ENCODE measurements around the gene NUP210L. TPM values are rescaled to one million over a fixed set of nuclear protein-coding genes. Genes with fewer than 3 reads are reported as not detected.
A peak's percentile ranks its signal among the peaks of the same experiment; 100 is the strongest.

NUP210L gene
- total and polyA plus RNA-seq, 9 of the 15 experiments (the other 6 are each of a cell fraction or from before 2014, with no cell fraction given): 0.01 to 0.04 TPM; not detected in 7

DNA sequence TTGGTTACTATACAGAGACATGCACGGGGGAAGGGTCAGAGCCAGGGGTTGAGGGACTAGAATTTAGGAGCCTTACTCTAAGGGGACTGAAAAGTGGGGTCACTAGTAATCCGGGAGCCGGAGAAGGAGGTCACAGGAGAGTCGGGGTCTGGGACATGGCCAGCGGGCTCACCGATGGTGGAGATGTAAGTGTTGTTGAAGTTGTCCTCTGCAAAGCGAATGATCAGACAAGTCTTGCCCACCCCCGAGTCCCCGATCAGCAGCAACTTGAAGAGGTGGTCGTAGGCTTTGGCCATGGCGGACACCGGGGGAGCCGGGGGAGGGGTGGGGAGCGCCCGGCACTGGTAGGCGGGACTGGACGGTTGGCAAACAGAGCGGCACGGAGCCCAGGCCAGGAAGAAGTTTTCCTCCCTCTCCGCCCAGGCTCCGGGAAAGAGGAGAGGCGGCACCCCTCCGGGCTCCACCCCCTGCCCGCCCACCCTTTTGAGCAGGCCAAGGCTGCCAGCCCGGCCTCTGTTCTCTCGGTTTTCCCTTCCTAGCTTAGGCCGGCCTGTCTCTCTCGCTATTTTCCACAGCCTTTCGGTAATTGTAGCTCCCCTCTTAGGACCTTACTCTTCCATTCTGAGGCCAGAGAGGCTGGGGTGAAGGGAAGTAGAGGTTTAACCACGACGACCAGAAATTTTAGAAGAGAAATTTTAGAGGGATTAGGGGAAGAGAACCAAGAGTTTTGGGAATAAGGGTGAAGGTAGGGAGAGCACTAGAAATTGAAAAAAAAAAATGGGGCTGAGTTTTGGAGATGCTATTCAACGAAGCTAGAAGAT is 168.7 kb downstream of the NUP210L start, which contains the start of gene RAB13 (continued):
- TF ChIP-seq POLR2G (IDR thresholded peaks at IDR 0.05; ENCODE audit: low read depth, low read length) (peak; percentile 43; the same call in 1 of the 2 replicates), NCOA2 (IDR thresholded peaks at IDR 0.05; ENCODE audit: partially characterized antibody in 2 of 2) (no peak), TCFL5 (CRISPR knock-in tag; conservative IDR thresholded peaks at IDR 0.05) (no peak), NR2C2 (CRISPR knock-in tag; IDR thresholded peaks at IDR 0.05) (no peak), NR2C2 (tag; IDR thresholded peaks at IDR 0.05) (no peak), ZNF780A (CRISPR knock-in tag; IDR thresholded peaks at IDR 0.05) (0 out of 2 replicates have a peak, but pooled peaks have one; percentile 66), RFX5 (IDR thresholded peaks at IDR 0.05; ENCODE audit: low read depth, low read length) (no peak), TAF15 (IDR thresholded peaks at IDR 0.05; ENCODE audit: low read depth, low read length) (no peak), CBX5 (IDR thresholded peaks at IDR 0.05; ENCODE audit: borderline replicate concordance, low read depth) (no peak), MCM5 (IDR thresholded peaks at IDR 0.05; ENCODE audit: low read depth) (no peak)
- TF ChIP-seq, protein P1, sequence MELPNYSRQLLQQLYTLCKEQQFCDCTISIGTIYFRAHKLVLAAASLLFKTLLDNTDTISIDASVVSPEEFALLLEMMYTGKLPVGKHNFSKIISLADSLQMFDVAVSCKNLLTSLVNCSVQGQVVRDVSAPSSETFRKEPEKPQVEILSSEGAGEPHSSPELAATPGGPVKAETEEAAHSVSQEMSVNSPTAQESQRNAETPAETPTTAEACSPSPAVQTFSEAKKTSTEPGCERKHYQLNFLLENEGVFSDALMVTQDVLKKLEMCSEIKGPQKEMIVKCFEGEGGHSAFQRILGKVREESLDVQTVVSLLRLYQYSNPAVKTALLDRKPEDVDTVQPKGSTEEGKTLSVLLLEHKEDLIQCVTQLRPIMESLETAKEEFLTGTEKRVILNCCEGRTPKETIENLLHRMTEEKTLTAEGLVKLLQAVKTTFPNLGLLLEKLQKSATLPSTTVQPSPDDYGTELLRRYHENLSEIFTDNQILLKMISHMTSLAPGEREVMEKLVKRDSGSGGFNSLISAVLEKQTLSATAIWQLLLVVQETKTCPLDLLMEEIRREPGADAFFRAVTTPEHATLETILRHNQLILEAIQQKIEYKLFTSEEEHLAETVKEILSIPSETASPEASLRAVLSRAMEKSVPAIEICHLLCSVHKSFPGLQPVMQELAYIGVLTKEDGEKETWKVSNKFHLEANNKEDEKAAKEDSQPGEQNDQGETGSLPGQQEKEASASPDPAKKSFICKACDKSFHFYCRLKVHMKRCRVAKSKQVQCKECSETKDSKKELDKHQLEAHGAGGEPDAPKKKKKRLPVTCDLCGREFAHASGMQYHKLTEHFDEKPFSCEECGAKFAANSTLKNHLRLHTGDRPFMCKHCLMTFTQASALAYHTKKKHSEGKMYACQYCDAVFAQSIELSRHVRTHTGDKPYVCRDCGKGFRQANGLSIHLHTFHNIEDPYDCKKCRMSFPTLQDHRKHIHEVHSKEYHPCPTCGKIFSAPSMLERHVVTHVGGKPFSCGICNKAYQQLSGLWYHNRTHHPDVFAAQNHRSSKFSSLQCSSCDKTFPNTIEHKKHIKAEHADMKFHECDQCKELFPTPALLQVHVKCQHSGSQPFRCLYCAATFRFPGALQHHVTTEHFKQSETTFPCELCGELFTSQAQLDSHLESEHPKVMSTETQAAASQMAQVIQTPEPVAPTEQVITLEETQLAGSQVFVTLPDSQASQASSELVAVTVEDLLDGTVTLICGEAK (IDR thresholded peaks at IDR 0.05): peak; percentile 27; the same call in 1 of the 2 replicates
- TF ChIP-seq, protein P1 (CRISPR knock-in tag; IDR thresholded peaks at IDR 0.05): no peak
- TF ChIP-seq, protein P2, sequence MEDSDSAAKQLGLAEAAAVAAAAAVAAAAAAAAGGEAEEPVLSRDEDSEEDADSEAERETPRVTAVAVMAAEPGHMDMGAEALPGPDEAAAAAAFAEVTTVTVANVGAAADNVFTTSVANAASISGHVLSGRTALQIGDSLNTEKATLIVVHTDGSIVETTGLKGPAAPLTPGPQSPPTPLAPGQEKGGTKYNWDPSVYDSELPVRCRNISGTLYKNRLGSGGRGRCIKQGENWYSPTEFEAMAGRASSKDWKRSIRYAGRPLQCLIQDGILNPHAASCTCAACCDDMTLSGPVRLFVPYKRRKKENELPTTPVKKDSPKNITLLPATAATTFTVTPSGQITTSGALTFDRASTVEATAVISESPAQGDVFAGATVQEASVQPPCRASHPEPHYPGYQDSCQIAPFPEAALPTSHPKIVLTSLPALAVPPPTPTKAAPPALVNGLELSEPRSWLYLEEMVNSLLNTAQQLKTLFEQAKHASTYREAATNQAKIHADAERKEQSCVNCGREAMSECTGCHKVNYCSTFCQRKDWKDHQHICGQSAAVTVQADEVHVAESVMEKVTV (CRISPR knock-in tag; IDR thresholded peaks at IDR 0.05): no peak

All from K562 (cell line).